Small intestine (tissue), 16 donors: Measurements from ENCODE around the gene LRRC8B. TPM values are rescaled to one million over a fixed set of nuclear protein-coding genes. Genes with fewer than 3 reads are reported as not detected.
A peak's percentile ranks its signal among the peaks of the same experiment; 100 is the strongest.

Source experiments
- DNase-seq, 2 donors: peaks; one replicate each; pipeline versions ENCODE4 v3.0.0 to v3.0.0-alpha.2; 2013
- FAIRE-seq: peaks from 2 replicates; lab custom pipeline; 2012; peaks lifted over from hg19 to GRCh38; lab: Jason Lieb, UNC
- H3K27ac ChIP-seq, 3 donors: one replicate each; pipeline ENCODE4 v1.5.1; 2013; ENCODE audit warnings: low read length in 2 of 3, mild to moderate bottlenecking in 2 of 3, control low read depth in 1 of 3, inconsistent platforms in 1 of 3, low read depth in 1 of 3, moderate library complexity in 1 of 3
- H3K27me3 ChIP-seq, 3 donors: one replicate each; pipeline ENCODE4 v1.6.1; 2013; ENCODE audit warnings: low read length in 3 of 3, inconsistent platforms in 1 of 3; ENCODE audit not compliant: control insufficient read depth in 3 of 3, insufficient read depth in 3 of 3
- H3K36me3 ChIP-seq, 3 donors: one replicate each; pipeline ENCODE4 v1.6.1; 2013; ENCODE audit warnings: low read length in 3 of 3, inconsistent platforms in 1 of 3, low read depth in 1 of 3, mild to moderate bottlenecking in 1 of 3, moderate library complexity in 1 of 3; ENCODE audit not compliant: control insufficient read depth in 3 of 3, insufficient read depth in 2 of 3
- H3K4me1 ChIP-seq, 3 donors: one replicate each; pipeline ENCODE4 v1.6.1; 2013; ENCODE audit warnings: low read length in 2 of 3, inconsistent platforms in 1 of 3, low read depth in 1 of 3, mild to moderate bottlenecking in 1 of 3, moderate library complexity in 1 of 3; ENCODE audit not compliant: control insufficient read depth in 3 of 3, insufficient read depth in 2 of 3
- H3K4me3 ChIP-seq, 3 donors: one replicate each; pipeline ENCODE4 v1.5.1; 2013; ENCODE audit warnings: low read length in 3 of 3, control low read depth in 1 of 3, inconsistent platforms in 1 of 3, low read depth in 1 of 3, mild to moderate bottlenecking in 1 of 3, moderate library complexity in 1 of 3
- H3K9me3 ChIP-seq, 2 donors: one replicate each; pipeline ENCODE4 v1.6.1; 2013; ENCODE audit warnings: low read depth in 1 of 2, low read length in 1 of 2; ENCODE audit not compliant: control insufficient read depth in 2 of 2, insufficient read depth in 1 of 2
- WGBS, 3 donors: extraction: QIAGEN DNeasy Blood & Tissue Kit; methylation state at CpG; one replicate each; pipeline ENCODE4 v1.1.7; 2013; 5-methylcytosine and 5-hydroxymethylcytosine counted together
- long read RNA-seq, 10 donors: transcript quantifications; one replicate each; lab custom pipeline, GENCODE V29; 2026
- polyA plus RNA-seq, 4 donors: library from polyadenylated mRNA; stranded (reverse) in 3 of 4; unstranded in 1 of 4; fragments of 200-250 nt in 3 of 4; fragments of 120-200 nt in 1 of 4; gene quantifications; one replicate each; pipeline versions ENCODE4 v1.2.1 to v1.2.3, GENCODE V29; 2013
- donor health status: healthy with polysubstance abuse.
- donor health status: control.
- donor health status: control.
- donor health status: Bipolar disorder and iron deficiency.
- donor health status: healthy.

LRRC8B gene
- polyA plus RNA-seq = 1 to 10 TPM; 1.6 to 8.4 (median 4.2) TPM
- long read RNA-seq, donor 1 = 0 reads
- long read RNA-seq, donor 2, full-length matches to known transcripts = 1 of 1 reads
- long read RNA-seq, donor 2, partial matches to known transcripts = 0 of 1 reads
- long read RNA-seq, donor 2, other reads (novel, unspliced or antisense) = 0 of 1 reads
- long read RNA-seq, donor 3 = 0 reads
- long read RNA-seq, donor 4 = 0 reads
- long read RNA-seq, donor 5 = 0 reads
- long read RNA-seq, donor 6 = 0 reads
- long read RNA-seq, donor 7 = 0 reads
- long read RNA-seq, donor 8 = 0 reads
- long read RNA-seq, donor 9 = 0 reads
- long read RNA-seq, donor 10, full-length matches to known transcripts = 3 of 3 reads
- long read RNA-seq, donor 10, partial matches to known transcripts = 0 of 3 reads
- long read RNA-seq, donor 10, other reads (novel, unspliced or antisense) = 0 of 3 reads

DNA sequence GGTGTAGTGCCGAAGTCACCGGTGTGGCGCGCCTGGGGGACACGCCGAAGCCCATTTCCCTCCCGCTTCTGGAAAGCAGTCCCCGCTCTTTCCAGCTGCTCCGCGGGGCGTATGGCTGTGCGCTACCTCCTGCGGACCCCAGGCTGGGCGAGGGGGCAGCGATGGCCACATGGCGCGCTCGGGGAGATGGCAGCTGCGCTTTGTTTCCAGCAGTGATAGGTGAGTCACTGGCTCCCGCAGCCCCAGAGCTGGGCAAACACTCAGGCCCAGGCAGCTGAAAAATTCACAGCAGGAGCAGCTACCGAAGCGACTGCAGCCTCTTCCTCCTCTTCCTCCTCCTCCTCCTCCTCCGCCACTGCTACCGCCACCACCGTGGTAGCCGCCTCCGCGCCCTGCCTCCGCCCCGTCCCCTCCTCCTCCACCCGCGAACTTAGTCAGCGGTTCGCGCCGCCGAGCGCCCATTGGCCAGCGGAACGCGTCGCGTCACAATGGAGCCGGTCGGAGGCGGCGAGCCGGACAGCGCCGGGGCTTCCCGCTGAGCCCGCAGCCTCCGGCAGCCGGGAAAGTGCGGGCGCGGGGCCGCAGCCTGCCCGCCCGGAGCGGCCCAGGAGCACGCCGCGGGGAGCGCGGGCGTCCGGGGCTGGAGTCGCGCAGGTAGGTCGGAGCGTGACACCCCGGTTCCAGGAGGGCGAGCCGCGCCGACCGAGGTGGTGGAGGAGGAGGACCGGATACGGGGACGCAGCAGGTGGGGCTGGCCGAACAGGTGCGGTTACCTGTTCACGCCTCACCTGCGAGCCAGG, at the start of gene LRRC8B:
LRRC8B (plus strand) TSS at position 461 of the 800 bp plus-strand sequence. CDS start 57,822 bp downstream, outside the sequence.
- peak within 1 kb of the TSS; percentile 93 to 97 (median 96) for H3K27ac ChIP-seq
- H3K4me1 ChIP-seq = peaks cover 0 to 6% (median 2%) of the 10 kb centered on the region in 3 donors
- H3K4me3 ChIP-seq = peak within 1 kb of the TSS; percentile 59 to 94 (median 89)
- 0 to 2% (median 0%) methylated on average over 69 to 85 of the region's 85 CpGs for WGBS, 3 donors
- H3K36me3 ChIP-seq = no peaks in the 10 kb centered on the region
- H3K27me3 ChIP-seq = no peaks in the 10 kb centered on the region
- DNase-seq (peak; percentile 90 to 98), FAIRE-seq (no peak)
- H3K9me3 ChIP-seq = no peaks in the 10 kb centered on the region

- Histone ChIP-seq H3K9me3 (no peaks in the 10 kb centered on the region), H3K4me1 (no peaks in the 10 kb centered on the region), H3K27ac (no peak overlapping the region), H3K4me3 (no peak overlapping the region), H3K36me3 (peaks cover 0 to 5% (median 0%) of the 10 kb centered on the region in 3 donors), H3K27me3 (no peaks in the 10 kb centered on the region)
- 71 to 88% (median 85%) methylated on average over 1 of the region's 1 CpG for WGBS, 3 donors
- FAIRE-seq = no peak
- no peak for DNase-seq
Measured at GRCh38 chr1:89475269-89475668, 49.4 kb upstream of the LRRC8B start.

GRCh38 chr1:89476072-89476471, 48.6 kb upstream of the LRRC8B start:
- WGBS, 3 donors = 81 to 82% (median 82%) methylated on average over 1 of the region's 1 CpG
- H3K36me3 ChIP-seq = peaks cover 0 to 5% (median 0%) of the 10 kb centered on the region in 3 donors
- H3K27me3 ChIP-seq = no peaks in the 10 kb centered on the region
- no peaks in the 10 kb centered on the region for H3K4me1 ChIP-seq
- no peak overlapping the region for H3K27ac ChIP-seq
- DNase-seq = no peak
- peaks cover 0 to 8% of the 10 kb centered on the region in 2 donors for H3K9me3 ChIP-seq
- H3K4me3 ChIP-seq = no peak overlapping the region
- FAIRE-seq = no peak

- H3K36me3 ChIP-seq = no peaks in the 10 kb centered on the region
- DNase-seq = peak; percentile 76 to 79
- H3K27me3 ChIP-seq = no peaks in the 10 kb centered on the region
- no peak overlapping the region for H3K4me3 ChIP-seq
- FAIRE-seq = peak; percentile 30
- no peak overlapping the region for H3K27ac ChIP-seq
- peaks cover 0 to 12% of the 10 kb centered on the region in 2 donors for H3K9me3 ChIP-seq
- WGBS, 3 donors = 11 to 20% (median 14%) methylated on average over 3 of the region's 3 CpGs
- H3K4me1 ChIP-seq = no peaks in the 10 kb centered on the region
Measured at GRCh38 chr1:89483010-89483756, 41.4 kb upstream of the LRRC8B start.

- H3K4me3 ChIP-seq = no peak overlapping the region
- no peaks in the 10 kb centered on the region for H3K4me1 ChIP-seq
- H3K9me3 ChIP-seq = peaks cover 0 to 12% of the 10 kb centered on the region in 2 donors
- H3K36me3 ChIP-seq = no peaks in the 10 kb centered on the region
- 97 to 100% (median 99%) methylated on average over 1 of the region's 1 CpG for WGBS, 3 donors
- DNase-seq = no peak
- no peaks in the 10 kb centered on the region for H3K27me3 ChIP-seq
- no peak overlapping the region for H3K27ac ChIP-seq
- FAIRE-seq = peak; percentile 26
Measured at GRCh38 chr1:89483757-89484077, 40.9 kb upstream of the LRRC8B start.

- WGBS, 3 donors = 49 to 56% (median 52%) methylated on average over 3 of the region's 3 CpGs
- FAIRE-seq = no peak
Measured at GRCh38 chr1:89484092-89485038, 40.3 kb upstream of the LRRC8B start.

DNA sequence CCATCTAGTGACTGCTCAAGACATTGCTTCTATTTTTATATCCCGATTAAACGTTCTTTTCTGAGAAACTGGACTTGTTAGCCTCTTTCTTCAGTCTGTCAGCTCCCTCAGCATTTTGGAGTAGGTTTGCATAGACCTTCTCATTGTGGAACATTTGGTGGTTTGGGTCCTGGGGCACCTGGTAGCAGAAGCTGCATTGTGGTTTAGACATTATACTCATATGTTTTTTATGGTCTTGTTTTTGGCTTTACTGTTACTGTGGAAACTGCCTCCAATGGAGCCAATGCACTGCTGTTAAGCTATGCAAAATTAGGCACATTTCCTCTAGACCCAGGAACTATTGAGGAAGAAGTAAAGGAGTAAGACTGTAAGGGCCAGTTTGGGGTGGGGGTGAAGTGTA, 36.7 kb upstream of the LRRC8B start:
- FAIRE-seq (no peak), DNase-seq (no peak)
- WGBS, 3 donors = 65 to 85% (median 67%) methylated on average over 2 of the region's 2 CpGs
- peaks cover 0 to 5% (median 0%) of the 10 kb centered on the region in 3 donors for H3K36me3 ChIP-seq
- no peak overlapping the region for H3K27ac ChIP-seq
- no peak overlapping the region for H3K4me3 ChIP-seq
- H3K4me1 ChIP-seq = no peaks in the 10 kb centered on the region
- no peaks in the 10 kb centered on the region for H3K27me3 ChIP-seq
- H3K9me3 ChIP-seq = peaks cover 0 to 11% of the 10 kb centered on the region in 2 donors

More at GRCh38 chr1:89484092-89485038, 40.3 kb upstream of the LRRC8B start:
- no peak overlapping the region for H3K27ac ChIP-seq
- no peaks in the 10 kb centered on the region for H3K4me1 ChIP-seq
- H3K27me3 ChIP-seq = no peaks in the 10 kb centered on the region
- no peaks in the 10 kb centered on the region for H3K36me3 ChIP-seq
- no peak overlapping the region for H3K4me3 ChIP-seq
- DNase-seq = no peak
- H3K9me3 ChIP-seq = peaks cover 0 to 12% of the 10 kb centered on the region in 2 donors
